MG63 (cell line): ENCODE results near the gene ENTPD7. TPM values are rescaled to one million over a fixed set of nuclear protein-coding genes. Genes with fewer than 3 reads are reported as not detected.

ENCODE experiments used
- DNase-seq: peaks from one replicate; pipeline ENCODE4 v3.0.0-alpha.2; 2020
- H3K27me3 ChIP-seq: fragments of 250-450 bp; sonication (Bioruptor Pico); 2 replicates; pipeline ENCODE4 v1.5.1; 2020; ENCODE audit warnings: mild to moderate bottlenecking, moderate library complexity
- H3K36me3 ChIP-seq: fragments of 250-450 bp; sonication (Bioruptor Pico); 2 replicates; pipeline ENCODE4 v1.5.1; 2020; ENCODE audit warnings: mild to moderate bottlenecking, moderate library complexity
- H3K4me3 ChIP-seq: fragments of 250-450 bp; sonication (Bioruptor Pico); 2 replicates; pipeline ENCODE4 v1.5.1; 2020; ENCODE audit warnings: mild to moderate bottlenecking, moderate library complexity
- H3K9me3 ChIP-seq: fragments of 250-450 bp; sonication (Bioruptor Pico); 2 replicates; pipeline ENCODE4 v1.5.1; 2020; ENCODE audit warnings: mild to moderate bottlenecking, moderate library complexity
- total RNA-seq: library from RNA; depleted of rRNA; stranded (reverse); fragments of >200 nt; shearing (Covaris generic); gene quantifications from 2 replicates; pipeline ENCODE4 v1.2.3, GENCODE V29; 2014; ENCODE audit warnings: low replicate concordance

Gene ENTPD7
- total RNA-seq, 1 experiment from 2014 or later: 11.8 TPM

DNA sequence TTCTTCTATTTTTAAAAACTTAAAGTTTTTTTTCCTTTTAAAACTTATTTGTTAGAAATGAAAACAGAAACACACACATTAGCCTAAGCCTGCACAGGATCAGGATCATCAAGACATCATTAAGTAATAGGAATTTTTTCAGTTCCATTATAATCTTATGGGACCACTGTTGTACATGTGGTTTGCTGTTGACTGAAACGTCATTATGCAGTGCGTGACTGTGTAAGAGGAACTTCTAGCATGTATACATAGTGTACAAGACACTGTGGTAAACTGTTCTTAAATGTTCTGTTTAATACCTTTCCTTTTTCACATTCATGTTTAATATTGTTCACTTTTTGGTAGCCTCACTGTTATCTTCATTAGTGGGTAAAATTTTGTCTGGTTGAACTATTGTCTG, 12.1 kb downstream of the ENTPD7 start:
- Histone ChIP-seq H3K36me3 (peaks cover 28% of the 10 kb centered on the region), H3K4me3 (no peak overlapping the region), H3K27me3 (no peaks in the 10 kb centered on the region), H3K9me3 (no peaks in the 10 kb centered on the region)
- DNase-seq: no peak

DNA sequence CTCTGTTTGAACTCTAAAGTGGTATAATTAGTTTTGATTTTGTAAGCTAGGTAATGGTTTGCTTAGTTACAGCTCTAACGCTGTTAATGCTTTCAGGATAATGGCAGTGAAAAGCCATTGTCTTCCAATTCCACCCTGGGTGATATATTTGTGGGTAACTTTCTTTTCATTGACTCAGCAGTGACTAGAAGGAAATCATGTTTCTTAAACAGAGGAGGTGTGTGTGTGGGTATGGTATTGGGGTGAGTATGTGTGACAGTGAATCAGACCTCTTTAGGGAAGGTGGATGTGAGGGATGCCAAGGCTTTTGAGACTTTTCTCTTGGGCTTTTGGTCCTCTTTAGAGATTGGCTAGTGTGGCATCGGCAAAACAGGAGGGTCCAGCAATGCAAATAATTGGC, 13.6 kb downstream of the ENTPD7 start:
- H3K9me3 ChIP-seq: no peaks in the 10 kb centered on the region
- H3K4me3 ChIP-seq: no peak overlapping the region
- no peaks in the 10 kb centered on the region for H3K27me3 ChIP-seq
- DNase-seq: no peak
- peaks cover 21% of the 10 kb centered on the region for H3K36me3 ChIP-seq

DNA sequence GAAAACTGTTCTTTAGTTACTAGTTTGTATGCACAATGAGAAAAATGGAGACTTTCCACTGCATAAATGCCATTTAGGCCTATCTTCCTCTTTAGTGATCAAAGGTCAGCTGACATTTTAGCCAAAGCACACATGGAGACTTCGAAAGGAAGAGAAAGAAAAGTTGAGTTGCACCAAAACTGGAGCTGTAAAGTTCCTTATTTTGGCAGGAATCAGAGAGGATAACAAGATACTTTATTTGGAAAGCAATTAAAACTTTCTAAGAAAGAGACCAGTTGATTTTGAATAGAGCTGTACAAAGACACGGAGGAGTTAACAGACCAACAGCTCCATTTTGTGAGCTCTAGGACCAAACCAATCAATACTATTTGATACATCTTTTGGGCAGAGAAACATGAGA, 14.2 kb downstream of the ENTPD7 start:
- H3K36me3 ChIP-seq: peaks cover 15% of the 10 kb centered on the region
- DNase-seq: no peak
- no peak overlapping the region for H3K4me3 ChIP-seq
- no peaks in the 10 kb centered on the region for H3K27me3 ChIP-seq
- no peaks in the 10 kb centered on the region for H3K9me3 ChIP-seq

DNA sequence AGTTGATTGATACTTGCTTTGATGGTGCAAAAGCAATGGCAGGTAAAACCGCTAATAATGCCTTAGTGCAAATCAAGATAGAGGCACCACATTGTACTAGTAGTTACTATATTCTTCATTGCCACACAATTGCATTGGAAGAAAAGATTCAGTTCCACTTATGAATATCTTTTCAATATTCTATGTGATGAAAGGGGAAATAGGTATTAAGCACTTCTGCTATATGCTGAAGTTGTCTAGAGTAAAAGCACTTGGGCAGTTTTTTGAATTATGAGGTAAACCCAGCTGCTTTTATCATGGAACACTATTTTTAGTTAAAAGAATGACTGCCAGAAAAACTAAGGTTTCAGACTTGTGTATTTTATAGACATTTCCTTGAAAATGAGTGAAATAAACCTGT, 15.5 kb downstream of the ENTPD7 start:
- DNase-seq: no peak
- Histone ChIP-seq H3K9me3 (no peaks in the 10 kb centered on the region), H3K27me3 (no peaks in the 10 kb centered on the region), H3K4me3 (no peak overlapping the region), H3K36me3 (peaks cover 16% of the 10 kb centered on the region)

DNA sequence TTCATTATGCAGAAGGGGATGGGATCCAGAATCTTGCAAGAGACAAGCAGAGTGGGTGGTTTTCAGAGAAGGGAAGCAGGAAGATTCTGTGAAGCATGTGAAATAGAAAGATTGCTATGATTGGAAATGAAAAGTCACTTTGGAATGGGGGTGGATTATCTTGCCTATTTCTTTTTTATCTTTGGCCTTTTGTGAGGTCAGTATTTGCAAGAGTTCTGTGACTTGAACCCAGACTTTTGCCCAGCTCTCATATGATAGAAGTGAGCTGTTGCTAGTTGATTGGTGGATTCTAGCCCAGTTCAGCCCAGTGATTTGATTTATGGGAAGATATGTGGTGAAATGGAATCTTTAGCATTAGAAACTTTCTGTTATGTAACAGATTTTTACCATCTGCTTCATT, 17.1 kb downstream of the ENTPD7 start:
- Histone ChIP-seq H3K9me3 (no peaks in the 10 kb centered on the region), H3K4me3 (no peak overlapping the region), H3K36me3 (peaks cover 26% of the 10 kb centered on the region), H3K27me3 (no peaks in the 10 kb centered on the region)
- peak; percentile 33 for DNase-seq

DNA sequence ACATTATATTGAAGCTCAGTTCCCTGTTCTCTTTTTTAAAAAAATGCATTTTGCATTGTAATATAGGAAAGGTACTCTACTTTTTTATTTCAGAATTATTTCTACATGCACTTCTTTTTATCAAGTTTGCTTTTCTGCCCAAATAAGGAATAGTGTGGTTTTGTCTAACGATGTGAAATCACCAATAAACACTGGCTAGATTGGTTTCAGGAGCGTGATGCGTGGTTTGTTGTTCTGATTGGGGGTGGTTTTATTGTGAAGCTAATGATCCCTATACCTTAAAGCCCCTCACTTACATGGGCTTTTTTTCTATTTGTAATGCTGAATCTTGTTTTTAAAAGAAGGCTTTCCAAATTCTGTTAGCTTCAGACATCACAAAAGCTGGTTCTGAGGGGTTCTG, 17.6 kb downstream of the ENTPD7 start:
- H3K4me3 ChIP-seq: no peak overlapping the region
- H3K27me3 ChIP-seq: no peaks in the 10 kb centered on the region
- peaks cover 26% of the 10 kb centered on the region for H3K36me3 ChIP-seq
- no peaks in the 10 kb centered on the region for H3K9me3 ChIP-seq
- no peak for DNase-seq

DNA sequence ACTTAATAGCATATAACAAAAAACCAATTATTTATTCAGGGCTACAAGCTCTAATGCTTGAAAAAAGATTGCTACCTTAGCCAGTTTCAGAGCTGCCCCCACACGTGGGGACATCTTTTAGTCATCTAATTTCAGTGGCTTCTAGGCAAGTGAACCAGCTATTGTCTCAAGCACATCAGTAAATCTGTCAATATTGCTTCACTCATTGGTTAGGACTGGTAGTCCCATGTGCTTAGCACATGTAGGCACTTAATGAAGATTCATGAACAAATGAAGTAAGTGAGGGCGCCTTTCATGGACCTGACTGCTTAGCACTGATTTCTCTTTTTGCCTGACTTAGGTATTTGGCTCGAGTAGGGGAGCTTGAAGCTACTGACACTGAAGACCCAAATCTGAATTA, 19.6 kb downstream of the ENTPD7 start:
- no peak overlapping the region for H3K4me3 ChIP-seq
- H3K36me3 ChIP-seq: peaks cover 27% of the 10 kb centered on the region
- DNase-seq: no peak
- H3K27me3 ChIP-seq: no peaks in the 10 kb centered on the region
- H3K9me3 ChIP-seq: no peaks in the 10 kb centered on the region

DNA sequence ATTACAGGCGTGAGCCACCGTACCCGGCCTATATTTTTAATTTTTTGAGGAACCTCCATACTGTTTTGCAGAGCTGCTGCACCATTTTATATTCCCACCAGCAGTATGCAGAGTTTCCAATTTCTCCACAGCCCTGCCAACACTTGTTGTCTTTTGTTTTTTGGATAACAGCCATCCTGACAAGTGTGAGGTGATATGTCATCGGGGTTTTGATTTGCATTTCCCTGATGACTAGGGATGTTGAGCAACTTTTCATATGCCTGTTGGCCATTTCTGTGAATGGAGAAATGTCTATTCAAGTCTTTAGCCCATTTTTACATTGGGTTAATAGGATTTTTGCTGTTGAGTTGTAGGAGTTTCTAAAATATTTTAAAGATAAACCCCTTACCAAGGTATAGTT, 22.2 kb downstream of the ENTPD7 start:
- DNase-seq: peak; percentile 42
- H3K4me3 ChIP-seq: no peak overlapping the region
- H3K27me3 ChIP-seq: no peaks in the 10 kb centered on the region
- peaks cover 36% of the 10 kb centered on the region for H3K36me3 ChIP-seq
- H3K9me3 ChIP-seq: no peaks in the 10 kb centered on the region

DNA sequence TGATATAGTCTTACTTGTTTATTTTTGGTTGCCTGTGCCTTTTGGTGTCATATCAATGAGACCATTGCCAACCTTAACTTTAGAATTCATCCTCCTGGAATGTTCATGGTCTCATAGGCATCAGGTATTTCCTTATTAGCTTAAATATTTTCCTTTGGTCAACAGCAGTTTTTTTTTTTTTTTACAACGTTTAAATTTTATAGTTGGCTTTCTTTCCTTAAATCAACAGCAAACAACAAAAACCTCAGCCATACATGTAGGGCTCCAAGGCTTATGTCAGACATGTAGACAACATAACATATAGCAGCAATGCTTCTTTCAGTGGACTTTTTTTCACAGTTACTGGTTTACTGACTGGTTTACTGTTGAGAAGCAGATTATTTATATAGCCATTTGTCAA, 22.7 kb downstream of the ENTPD7 start:
- H3K9me3 ChIP-seq: no peaks in the 10 kb centered on the region
- no peak overlapping the region for H3K4me3 ChIP-seq
- DNase-seq: no peak
- H3K36me3 ChIP-seq: peaks cover 36% of the 10 kb centered on the region
- H3K27me3 ChIP-seq: no peaks in the 10 kb centered on the region

DNA sequence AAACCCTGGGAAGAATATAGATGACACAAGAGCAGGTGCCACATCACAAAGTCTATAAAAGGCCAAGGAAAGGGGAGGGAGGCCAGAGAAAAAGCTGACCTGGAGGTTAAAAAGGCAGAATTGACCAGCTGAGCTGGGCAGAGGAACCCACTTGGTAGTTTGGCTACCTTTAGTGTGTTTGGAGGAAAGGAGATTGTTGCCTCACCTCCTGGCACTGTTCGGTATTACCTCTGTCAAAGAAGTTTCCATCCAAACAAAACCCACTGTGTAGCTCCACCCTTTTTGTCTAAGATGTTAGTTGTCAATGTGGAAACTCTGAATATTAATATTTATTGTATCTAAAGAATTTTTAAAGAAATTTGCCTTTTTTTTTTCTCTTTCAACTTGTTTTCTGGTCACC, 23.4 kb downstream of the ENTPD7 start:
- no peak for DNase-seq
- no peaks in the 10 kb centered on the region for H3K27me3 ChIP-seq
- H3K9me3 ChIP-seq: no peaks in the 10 kb centered on the region
- peaks cover 34% of the 10 kb centered on the region for H3K36me3 ChIP-seq
- H3K4me3 ChIP-seq: no peak overlapping the region

DNA sequence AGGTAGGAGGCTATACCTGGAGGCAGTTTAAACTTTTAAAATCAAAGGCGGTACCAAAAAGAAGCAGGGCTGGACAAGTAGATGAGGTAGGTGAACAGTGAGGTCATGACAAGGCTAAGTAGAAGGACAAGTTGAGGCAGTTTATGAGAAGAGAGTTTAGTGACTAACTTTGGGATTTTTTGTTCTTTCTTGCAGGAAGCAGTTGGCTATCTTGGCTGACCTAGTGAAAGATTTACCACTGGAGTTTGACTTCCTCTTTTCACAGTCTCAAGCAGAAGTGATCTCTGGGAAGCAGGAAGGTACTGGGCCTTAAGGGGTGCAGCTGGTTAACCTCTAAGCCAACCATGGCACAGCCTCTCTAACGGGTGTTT, 26.3 kb downstream of the ENTPD7 start:
- no peak for DNase-seq
- Histone ChIP-seq H3K9me3 (no peaks in the 10 kb centered on the region), H3K4me3 (no peak overlapping the region), H3K27me3 (no peaks in the 10 kb centered on the region), H3K36me3 (peaks cover 26% of the 10 kb centered on the region)

DNA sequence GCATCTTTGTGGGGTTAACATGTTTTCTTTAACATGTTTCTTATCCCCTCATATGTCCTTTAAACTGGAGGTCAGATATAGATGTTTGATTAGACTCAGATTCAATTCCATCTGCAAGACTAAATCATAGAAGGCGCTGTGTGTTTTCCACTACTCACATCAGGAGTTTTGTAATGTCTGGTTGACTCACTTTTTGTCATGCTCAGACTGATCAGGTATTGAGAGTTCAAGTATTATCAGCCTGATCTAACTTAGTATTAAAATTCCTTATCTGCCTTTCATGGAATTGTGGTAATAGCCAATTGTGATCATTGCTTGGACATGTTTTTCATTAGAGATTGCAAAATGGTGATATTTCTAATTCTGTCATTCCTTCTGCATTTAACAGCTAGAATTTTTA, 30.2 kb downstream of the ENTPD7 start:
- peaks cover 36% of the 10 kb centered on the region for H3K36me3 ChIP-seq
- DNase-seq: no peak
- H3K27me3 ChIP-seq: no peaks in the 10 kb centered on the region
- H3K9me3 ChIP-seq: no peaks in the 10 kb centered on the region
- no peak overlapping the region for H3K4me3 ChIP-seq

DNA sequence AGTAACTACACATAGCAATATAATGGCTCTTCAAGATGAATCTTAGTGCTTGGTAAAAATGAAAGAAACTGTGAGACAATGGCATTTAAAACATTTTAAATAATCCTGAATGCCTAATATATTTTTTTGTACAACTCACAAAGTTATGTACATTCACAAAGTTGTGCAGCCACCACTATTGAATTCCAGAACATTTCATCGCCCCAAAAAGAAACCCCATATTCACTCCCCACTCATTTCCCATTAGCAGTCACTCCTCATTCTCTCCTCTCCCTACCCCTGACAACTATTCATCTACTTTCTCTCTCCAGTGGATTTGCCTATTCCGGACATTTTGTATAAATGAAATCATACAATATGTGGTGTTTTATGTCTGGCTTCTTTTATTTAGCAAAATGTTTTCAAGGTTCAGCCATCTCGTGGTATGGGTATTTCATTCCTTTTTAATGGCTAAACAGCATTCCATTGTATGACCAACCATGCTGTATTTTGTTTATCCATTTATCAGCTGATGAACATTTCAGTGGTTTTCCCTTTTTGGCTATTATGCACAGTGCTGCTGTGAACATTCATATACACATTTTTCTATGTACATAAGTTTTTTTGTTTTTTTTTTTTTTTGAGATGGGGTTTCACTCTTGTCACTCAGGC, 34.7 kb downstream of the ENTPD7 start:
- no peaks in the 10 kb centered on the region for H3K27me3 ChIP-seq
- DNase-seq: no peak
- H3K9me3 ChIP-seq: no peaks in the 10 kb centered on the region
- no peak overlapping the region for H3K4me3 ChIP-seq
- peaks cover 72% of the 10 kb centered on the region for H3K36me3 ChIP-seq

DNA sequence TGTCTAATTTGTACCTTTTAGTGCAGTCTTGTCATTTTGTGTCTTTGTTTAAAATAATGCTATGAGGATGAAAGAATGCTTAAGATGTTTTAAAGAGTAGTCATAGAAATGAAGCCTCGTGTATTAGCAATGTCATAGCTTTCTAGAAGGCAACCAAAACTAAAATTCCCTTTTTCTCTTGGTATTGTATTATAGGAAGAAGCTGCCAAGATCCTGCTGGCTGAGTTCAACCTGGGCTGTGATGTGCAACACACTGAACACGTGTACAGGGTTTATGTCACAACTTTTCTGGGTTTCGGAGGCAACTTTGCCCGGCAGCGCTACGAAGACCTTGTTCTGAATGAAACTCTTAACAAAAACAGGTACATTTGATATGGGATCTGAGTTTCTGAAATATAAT, 36.5 kb downstream of the ENTPD7 start:
- no peak overlapping the region for H3K4me3 ChIP-seq
- H3K36me3 ChIP-seq: peaks cover 77% of the 10 kb centered on the region
- no peaks in the 10 kb centered on the region for H3K9me3 ChIP-seq
- DNase-seq: no peak
- no peaks in the 10 kb centered on the region for H3K27me3 ChIP-seq

DNA sequence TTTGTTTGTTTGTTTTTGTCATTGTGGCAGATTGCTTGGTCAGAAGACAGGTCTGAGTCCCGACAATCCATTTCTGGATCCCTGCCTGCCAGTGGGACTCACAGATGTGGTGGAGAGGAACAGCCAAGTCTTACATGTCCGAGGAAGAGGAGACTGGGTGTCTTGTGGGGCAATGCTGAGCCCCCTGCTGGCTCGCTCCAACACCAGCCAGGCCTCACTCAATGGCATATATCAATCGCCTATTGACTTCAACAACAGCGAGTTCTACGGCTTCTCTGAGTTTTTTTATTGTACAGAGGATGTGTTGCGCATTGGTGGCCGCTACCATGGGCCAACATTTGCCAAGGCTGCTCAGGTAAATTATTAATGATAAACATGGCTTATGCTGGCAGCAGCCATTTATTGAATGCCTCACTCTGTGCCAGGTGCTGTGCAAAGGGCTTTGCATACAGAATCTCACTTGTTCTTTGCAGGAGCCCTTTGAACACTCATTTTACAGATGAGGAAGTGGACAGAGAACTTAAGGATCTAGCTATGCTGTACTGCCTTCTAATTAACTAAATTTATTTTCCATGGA, 39.3 kb downstream of the ENTPD7 start:
- Histone ChIP-seq H3K36me3 (peaks cover 73% of the 10 kb centered on the region), H3K9me3 (no peaks in the 10 kb centered on the region), H3K4me3 (no peak overlapping the region), H3K27me3 (no peaks in the 10 kb centered on the region)
- no peak for DNase-seq

DNA sequence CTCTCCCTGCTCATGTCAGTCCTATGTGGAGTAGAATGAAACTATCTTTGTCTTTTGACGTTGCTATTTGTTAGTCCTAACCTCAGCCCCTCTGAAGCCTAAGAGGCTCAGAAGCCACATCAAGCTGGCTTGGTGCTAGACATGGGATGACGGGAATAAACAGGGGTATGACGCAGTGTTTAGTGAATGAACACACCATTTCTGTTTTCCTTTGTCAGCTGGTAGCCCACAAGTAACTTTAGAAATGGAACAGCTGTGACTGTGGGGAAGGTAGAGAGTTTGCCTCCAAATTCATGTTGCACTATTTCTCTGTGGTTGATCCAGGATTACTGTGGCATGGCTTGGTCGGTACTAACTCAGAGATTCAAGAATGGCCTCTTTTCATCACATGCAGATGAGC, 41.3 kb downstream of the ENTPD7 start:
- Histone ChIP-seq H3K9me3 (no peaks in the 10 kb centered on the region), H3K4me3 (no peak overlapping the region), H3K27me3 (no peaks in the 10 kb centered on the region), H3K36me3 (peaks cover 81% of the 10 kb centered on the region)
- DNase-seq: no peak

DNA sequence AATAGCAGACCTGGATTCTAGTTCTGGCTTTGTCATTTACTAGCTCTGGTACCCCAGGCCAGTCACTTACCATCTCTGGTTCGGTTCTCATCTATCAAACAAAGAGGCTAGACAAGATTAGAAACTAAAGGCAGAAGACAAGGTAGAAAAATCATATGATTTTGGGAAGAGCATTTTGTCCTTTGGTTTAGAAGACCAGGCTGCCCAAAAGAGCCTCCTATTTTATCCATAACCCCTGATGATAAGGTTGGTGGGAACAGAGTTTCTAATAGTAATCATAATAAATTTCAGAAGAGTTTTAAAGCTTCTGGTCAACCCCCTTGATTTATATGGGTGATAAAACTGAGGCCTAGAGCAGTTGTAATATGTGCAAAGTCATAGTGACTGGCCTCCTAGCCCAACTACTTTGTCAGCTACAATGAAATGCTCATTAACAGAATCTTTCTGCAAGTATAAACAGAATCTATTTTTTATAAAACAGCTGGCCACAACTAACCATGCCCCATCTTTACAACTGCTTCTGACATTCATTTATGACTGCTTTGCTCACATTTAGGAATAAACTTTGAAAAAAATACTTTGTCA, 49.2 kb downstream of the ENTPD7 start:
- H3K9me3 ChIP-seq: no peaks in the 10 kb centered on the region
- no peak overlapping the region for H3K4me3 ChIP-seq
- H3K36me3 ChIP-seq: peaks cover 76% of the 10 kb centered on the region
- no peaks in the 10 kb centered on the region for H3K27me3 ChIP-seq
- no peak for DNase-seq

DNA sequence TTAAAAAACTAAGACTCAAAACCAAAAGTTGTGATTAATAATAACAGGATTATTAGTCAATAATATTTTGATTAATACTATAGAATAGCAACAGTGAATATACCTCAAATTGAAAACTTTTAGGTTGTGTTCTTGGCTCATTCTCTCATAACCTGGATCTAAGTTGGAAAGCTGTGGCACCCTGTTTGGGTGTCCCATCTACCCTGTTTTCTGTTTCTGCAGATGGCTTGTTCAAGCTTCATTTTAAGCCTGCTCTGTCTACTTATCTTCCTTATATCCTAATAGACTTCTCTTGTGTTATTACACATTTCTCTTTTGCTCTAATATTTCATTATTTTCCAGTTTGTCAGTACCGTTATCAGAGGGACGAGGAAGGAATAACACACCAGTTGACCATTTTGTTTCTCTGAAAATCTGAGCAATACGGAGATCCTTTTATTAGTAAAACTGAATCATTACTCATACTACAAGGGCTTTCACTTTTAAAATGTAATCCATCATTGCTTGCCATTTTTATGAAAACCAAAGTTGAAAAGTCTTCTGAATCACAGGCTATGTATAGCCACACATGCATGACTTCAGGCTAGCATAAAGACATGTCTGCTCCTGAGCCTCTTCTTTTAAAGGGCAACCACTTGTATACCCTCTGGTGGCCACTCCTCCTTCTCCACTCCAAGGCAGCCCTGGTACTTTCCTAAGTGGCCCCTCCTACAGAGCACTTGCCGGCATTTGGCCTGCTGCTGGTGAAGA, 50.3 kb downstream of the ENTPD7 start:
- DNase-seq: no peak
- Histone ChIP-seq H3K27me3 (no peaks in the 10 kb centered on the region), H3K9me3 (no peaks in the 10 kb centered on the region), H3K36me3 (peaks cover 74% of the 10 kb centered on the region), H3K4me3 (no peak overlapping the region)
